GM19324 (cell line): ENCODE results near the gene BMPR1A.
"Not testable (repeated sequence)": the region's sequence is repeated elsewhere in the genome, so short reads cannot be mapped to it uniquely, and the experiment has no call there.

Experiments
- ATAC-seq: cut with Tn5 transposase; IDR thresholded peaks from one replicate; pipeline ENCODE4 v1.9.1; 2021; ENCODE audit warnings: mild to moderate bottlenecking, moderate library complexity; ENCODE audit not compliant: unreplicated experiment, low FRiP score

BMPR1A gene

DNA sequence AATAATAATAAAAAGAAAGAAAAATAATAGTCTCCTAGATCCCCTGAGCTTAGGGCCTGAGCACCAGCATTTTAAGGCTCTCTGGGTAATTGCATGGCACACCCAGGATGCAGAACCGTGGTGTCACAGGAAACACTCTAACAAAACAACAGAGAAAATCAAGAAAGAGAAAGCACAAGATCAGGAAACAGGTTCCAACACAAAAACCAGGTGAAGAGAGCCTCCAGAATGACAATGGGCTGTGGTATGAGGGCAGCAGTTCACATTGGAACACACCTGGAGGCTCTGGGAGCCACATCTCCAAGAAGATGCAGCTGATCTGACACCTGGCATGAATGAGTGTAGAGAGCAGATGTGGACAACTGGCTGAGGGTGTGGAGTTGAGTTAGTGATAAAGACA is 193.9 kb downstream of the BMPR1A start:
- ATAC-seq: no peak

GRCh38 chr10:86951184-86951761 is 194.9 kb downstream of the BMPR1A start:
- no peak for ATAC-seq

DNA sequence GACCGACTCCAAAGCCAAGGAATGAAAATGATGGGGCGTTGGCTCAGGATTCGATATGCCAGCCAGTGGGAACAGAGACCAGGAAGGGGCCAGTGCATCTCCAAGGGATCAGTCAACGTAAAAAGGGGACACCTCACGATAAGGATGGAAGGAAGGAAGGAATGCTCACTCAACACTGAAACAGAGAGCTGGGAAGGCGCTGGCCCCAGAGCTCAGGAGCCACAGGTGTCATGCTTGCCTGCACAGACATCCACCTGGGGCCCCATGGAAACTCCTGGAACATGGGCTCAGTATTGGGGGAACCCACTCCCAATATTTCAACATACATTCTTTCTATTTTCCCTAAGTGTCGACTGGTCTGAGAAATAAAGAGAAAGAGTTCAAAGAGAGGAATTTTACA is 195.7 kb downstream of the BMPR1A start:
- no peak for ATAC-seq

GRCh38 chr10:86952697-86953096 is 196.3 kb downstream of the BMPR1A start:
- not testable (repeated sequence) for ATAC-seq

GRCh38 chr10:86953747-86954680 is 197.6 kb downstream of the BMPR1A start:
- ATAC-seq: no peak

GRCh38 chr10:86954681-86955500 is 198.5 kb downstream of the BMPR1A start:
- no peak for ATAC-seq

DNA sequence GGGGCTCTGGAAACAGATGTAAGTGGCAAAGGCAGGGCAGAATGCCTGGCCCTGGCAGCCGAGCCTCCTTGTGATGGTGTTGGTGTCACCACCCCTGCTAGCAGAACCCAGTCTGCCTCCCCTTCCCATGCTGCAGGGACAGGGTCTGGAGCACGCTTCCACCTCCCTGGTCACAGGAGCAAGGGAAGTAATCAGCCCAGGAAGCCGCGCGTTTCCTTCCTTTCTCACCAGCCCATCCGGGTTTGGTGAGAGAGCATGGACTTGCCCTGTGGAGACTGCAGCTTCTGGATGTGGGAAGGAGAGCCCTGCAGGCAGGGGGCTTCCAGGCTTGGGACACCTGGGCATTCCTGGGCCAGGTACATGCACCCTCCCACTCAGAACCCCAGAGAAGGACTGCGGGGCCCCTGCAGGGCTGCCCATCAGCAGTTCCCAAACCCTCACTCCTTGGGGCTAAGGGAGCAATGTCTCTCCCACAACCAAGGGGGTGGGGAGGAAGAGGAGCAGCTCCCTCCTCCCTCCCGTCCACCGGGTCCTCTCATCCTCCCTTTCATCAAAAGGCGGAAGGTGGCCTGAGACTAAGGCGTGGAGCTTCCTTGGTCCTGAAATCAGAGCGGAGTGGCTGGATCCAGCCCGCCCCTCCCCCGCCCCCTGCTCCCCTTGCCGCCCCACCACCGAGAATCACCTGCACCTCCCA is 199.2 kb downstream of the BMPR1A start:
- ATAC-seq: no peak

GRCh38 chr10:86956195-86956847 is 199.9 kb downstream of the BMPR1A start:
- no peak for ATAC-seq

- no peak for ATAC-seq
Observed at GRCh38 chr10:86956848-86957448, 200.5 kb downstream of the BMPR1A start.

DNA sequence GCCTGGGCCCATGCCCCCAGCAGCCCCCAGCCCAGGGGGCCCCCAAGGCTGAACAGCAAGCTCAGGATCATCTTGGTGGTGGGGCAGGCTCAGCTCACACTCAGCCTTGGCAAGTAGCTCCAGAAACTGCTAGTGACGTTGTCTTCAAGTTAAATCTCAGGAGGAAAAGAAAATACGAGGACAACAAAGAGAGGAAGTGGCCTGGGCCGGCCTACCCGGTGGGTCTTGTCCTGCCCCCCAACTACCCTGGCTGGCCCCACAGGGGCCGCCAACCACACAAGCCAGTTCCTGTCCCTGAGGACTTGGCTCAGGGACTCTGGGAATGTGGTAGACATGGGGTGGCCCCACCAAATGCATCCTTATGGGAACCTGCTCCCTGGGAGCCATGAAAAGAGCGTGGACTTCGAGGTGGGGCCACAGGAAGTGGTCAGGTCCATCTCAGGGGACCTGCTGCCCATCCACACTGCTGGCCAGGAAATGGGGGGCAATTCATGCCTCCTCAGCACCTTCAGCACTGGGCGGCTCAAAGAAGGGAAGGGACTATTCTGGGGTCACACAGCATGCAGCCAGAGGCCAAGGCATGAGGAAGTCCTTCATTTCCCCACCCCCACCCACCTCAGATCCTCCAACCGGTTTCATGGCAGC is 201.2 kb downstream of the BMPR1A start, which contains the start of gene MMRN2:
MMRN2 (minus strand) TSS at position 145 of the 645 bp plus-strand sequence; CDS start at position 71, 74 bp downstream.
- ATAC-seq: no peak

DNA sequence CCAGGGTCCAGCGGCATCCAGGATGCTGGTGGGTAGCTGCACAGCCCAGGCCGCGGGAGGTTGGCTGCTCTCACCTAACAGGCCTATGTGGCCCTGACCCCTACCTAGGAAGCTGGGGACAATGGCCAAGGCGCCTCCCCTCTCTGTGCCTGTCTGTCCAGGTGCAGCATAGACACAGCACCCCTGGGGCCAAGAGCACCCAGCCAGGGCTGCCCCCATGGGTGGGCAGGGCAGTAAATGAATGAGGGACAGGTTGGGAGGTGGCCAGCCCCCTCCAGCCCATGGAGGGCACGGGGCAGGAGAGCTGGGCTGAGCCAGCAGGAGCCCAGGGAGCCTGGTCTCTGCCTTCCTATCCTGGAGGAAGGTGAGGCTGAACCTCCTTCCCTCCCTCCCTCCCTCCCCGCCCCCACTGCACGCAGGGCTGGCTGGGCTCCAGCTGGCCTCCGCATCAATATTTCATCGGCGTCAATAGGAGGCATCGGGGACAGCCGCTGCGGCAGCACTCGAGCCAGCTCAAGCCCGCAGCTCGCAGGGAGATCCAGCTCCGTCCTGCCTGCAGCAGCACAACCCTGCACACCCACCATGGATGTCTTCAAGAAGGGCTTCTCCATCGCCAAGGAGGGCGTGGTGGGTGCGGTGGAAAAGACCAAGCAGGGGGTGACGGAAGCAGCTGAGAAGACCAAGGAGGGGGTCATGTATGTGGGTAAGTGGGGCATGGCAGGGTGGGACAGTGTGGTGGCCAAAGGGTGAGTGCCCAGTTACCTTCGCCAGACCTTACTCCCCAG is 201.9 kb downstream of the BMPR1A start, which contains the start of gene SNCG:
SNCG (plus strand) TSS at position 484 of the 785 bp plus-strand sequence; CDS start at position 583, 99 bp downstream.
- ATAC-seq: no peak

- no peak for ATAC-seq
Observed at GRCh38 chr10:86958901-86959736, 202.7 kb downstream of the BMPR1A start.

- ATAC-seq: no peak
Observed at GRCh38 chr10:86959737-86960002, 203.3 kb downstream of the BMPR1A start.

DNA sequence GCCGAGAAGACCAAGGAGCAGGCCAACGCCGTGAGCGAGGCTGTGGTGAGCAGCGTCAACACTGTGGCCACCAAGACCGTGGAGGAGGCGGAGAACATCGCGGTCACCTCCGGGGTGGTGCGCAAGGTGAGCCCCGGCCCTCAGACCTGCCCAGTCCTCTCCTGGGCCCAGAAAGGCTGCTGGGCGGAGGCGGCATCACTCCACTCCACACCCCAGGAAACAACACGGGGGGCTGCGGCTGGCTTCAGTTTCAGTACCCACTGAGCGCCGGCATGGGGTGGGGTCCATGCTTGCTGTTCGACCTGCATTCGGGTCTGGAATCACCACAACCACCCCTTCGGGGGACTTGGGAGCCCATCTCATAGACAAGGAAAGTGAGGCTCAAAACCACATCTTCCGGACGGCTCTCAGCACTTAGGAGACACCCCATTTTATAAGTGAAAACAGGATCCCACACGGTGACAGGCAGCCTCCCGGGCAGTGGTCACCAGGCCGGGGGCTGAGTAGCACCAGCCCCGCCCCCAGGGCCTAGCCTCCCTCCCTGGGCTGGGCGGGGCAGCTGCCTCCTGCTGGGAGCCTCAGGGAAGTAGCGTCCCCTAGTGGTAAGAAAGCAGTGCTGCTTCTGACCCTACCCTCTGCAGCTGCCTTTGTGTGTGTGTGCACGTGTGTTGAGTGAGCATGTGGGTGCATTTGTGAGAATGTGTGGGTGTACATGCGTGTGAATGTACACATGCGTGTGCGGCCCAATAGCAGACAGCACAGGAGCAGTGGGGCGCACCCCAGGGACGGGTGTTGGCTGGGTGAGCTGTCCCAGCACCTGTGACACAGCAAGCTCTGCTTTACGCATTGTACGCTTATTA is 203.8 kb downstream of the BMPR1A start:
- peak; percentile 36 for ATAC-seq

GRCh38 chr10:86960863-86961434 is 204.5 kb downstream of the BMPR1A start:
- ATAC-seq: no peak

DNA sequence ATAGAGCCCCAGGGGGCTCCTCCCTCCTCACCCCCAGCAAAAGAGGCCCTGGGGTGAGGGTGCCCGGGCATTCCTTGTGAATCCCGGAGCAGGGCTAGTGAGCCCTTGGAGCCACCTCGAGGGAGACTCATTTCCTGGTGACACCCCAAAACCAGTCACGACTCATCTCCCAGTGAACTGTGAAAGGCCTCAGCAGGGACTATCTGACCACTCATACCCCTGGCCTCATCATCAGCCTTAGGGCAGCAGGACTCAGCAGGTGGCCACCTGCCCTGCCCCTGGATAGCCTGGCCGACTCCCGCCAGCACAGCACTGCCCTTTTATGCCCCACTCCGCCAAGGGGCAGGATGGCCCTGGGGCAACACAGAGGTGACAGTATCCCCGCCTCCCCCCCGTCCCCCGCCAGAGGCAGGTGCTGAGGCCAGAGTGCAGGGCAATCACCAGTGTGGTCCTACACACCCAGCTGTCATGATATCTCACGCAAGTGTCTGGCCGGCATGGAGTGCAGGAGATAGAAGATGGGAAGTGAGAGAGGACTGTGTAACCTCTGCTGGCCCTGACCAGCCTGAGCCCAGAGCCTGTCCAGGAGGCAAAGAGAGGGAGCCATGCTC is 205.2 kb downstream of the BMPR1A start:
- ATAC-seq: no peak
